ENCODE measurements around the gene MIP.
"Not testable (repeated sequence)": the region's sequence is repeated elsewhere in the genome, so short reads cannot be mapped to it uniquely, and the experiment has no call there.

MIP gene

GRCh38 chr12:56454557-56454956, at the start of gene MIP:
Gene MIP (minus strand): TSS chr12:56454657. CDS start chr12:56454613, 44 bp downstream.
- no peak for DNase-seq

- DNase-seq = not testable (repeated sequence)
Measured at GRCh38 chr12:56499879-56500278, 45.4 kb upstream of the MIP start.

- DNase-seq = not testable (repeated sequence)
Measured at GRCh38 chr12:56499452-56499851, 45.0 kb upstream of the MIP start.

GRCh38 chr12:56498126-56498902, 43.9 kb upstream of the MIP start:
- DNase-seq = not testable (repeated sequence)

GRCh38 chr12:56496704-56497103, 42.2 kb upstream of the MIP start:
- peak; percentile 4 for DNase-seq

GRCh38 chr12:56494481-56494880, 40.0 kb upstream of the MIP start:
- DNase-seq = not testable (repeated sequence)

GRCh38 chr12:56494106-56494415, 39.6 kb upstream of the MIP start:
- DNase-seq = not testable (repeated sequence)

- DNase-seq = not testable (repeated sequence)
Measured at GRCh38 chr12:56493409-56494105, 39.1 kb upstream of the MIP start.

- DNase-seq = no peak
Measured at GRCh38 chr12:56490360-56490759, 35.9 kb upstream of the MIP start.

GRCh38 chr12:56488041-56488955, 33.8 kb upstream of the MIP start, which contains the start of gene GLS2:
Gene GLS2 (minus strand): TSS chr12:56488161. CDS start chr12:56488118, 43 bp downstream.
- DNase-seq = peak; percentile 80

- no peak for DNase-seq
Measured at GRCh38 chr12:56487448-56488040, 33.1 kb upstream of the MIP start.

- DNase-seq = no peak
Measured at GRCh38 chr12:56486694-56487093, 32.2 kb upstream of the MIP start.

- no peak for DNase-seq
Measured at GRCh38 chr12:56484566-56484965, 30.1 kb upstream of the MIP start.

- DNase-seq = no peak
Measured at GRCh38 chr12:56479625-56480024, 25.2 kb upstream of the MIP start.

GRCh38 chr12:56477521-56478225, 23.2 kb upstream of the MIP start:
- no peak for DNase-seq

- DNase-seq = no peak
Measured at GRCh38 chr12:56476972-56477432, 22.5 kb upstream of the MIP start.

GRCh38 chr12:56476143-56476542, 21.7 kb upstream of the MIP start:
- DNase-seq = no peak

GRCh38 chr12:56474389-56474788, 19.9 kb upstream of the MIP start:
- DNase-seq = no peak

- DNase-seq = peak; percentile 36
Measured at GRCh38 chr12:56469007-56469930, 14.8 kb upstream of the MIP start.

GRCh38 chr12:56468216-56469006, 14.0 kb upstream of the MIP start, which contains the start of gene SPRYD4:
Gene SPRYD4 (plus strand): TSS chr12:56468578. CDS start chr12:56468592, 14 bp downstream.
- DNase-seq = peak; percentile 94
